ENCODE data around the gene ANLN. TPM values are rescaled to one million over a fixed set of nuclear protein-coding genes. Genes with fewer than 3 reads are reported as not detected.

ANLN gene
- total RNA-seq, 6 donors from 2014 or later, result 2.5 to 5.8 (median 5.1) TPM

GRCh38 chr7:36393826-36394225 lies 4.2 kb downstream of the ANLN start:
- no peak overlapping the region for H3K4me3 ChIP-seq
- no peaks in the 10 kb centered on the region for H3K36me3 ChIP-seq
- no peaks in the 10 kb centered on the region for H3K27me3 ChIP-seq
- peaks cover 9 to 25% (median 11%) of the 10 kb centered on the region in 4 donors for H3K4me1 ChIP-seq
- TF ChIP-seq EP300 (IDR thresholded peaks at IDR 0.05) (no peak), CTCF (IDR thresholded peaks at IDR 0.05) (no peak), POLR2A (IDR thresholded peaks at IDR 0.05) (no peak), POLR2AphosphoS5 (IDR thresholded peaks at IDR 0.05) (no peak)
- ATAC-seq (ENCODE audit: low FRiP score in 2 of 2) (no peak), DNase-seq (no peak)
- peaks cover 0 to 4% (median 0%) of the 10 kb centered on the region in 4 donors for H3K9me3 ChIP-seq
- WGBS, 2 donors, result 78 to 95% methylated on average over 1 of the region's 1 CpG
- H3K27ac ChIP-seq, result no peak overlapping the region

- H3K27me3 ChIP-seq, result no peaks in the 10 kb centered on the region
- H3K4me3 ChIP-seq, result no peak overlapping the region
- no peak for ATAC-seq (ENCODE audit: low FRiP score in 2 of 2)
- no peak overlapping the region for H3K27ac ChIP-seq
- no peak for DNase-seq
- TF ChIP-seq POLR2A (IDR thresholded peaks at IDR 0.05) (no peak), POLR2AphosphoS5 (IDR thresholded peaks at IDR 0.05) (no peak), CTCF (IDR thresholded peaks at IDR 0.05) (no peak), EP300 (IDR thresholded peaks at IDR 0.05) (no peak)
- H3K4me1 ChIP-seq, result peaks cover 4 to 13% (median 6%) of the 10 kb centered on the region in 4 donors
- H3K9me3 ChIP-seq, result no peaks in the 10 kb centered on the region
- WGBS, 2 donors, result 89 to 100% methylated on average over 1 of the region's 1 CpG
- H3K36me3 ChIP-seq, result no peaks in the 10 kb centered on the region
These were observed 5.7 kb downstream of the ANLN start for GRCh38 chr7:36395171-36395894.

GRCh38 chr7:36396150-36396549 lies 6.5 kb downstream of the ANLN start:
- Histone ChIP-seq H3K4me1 (peaks cover 0 to 5% (median 0%) of the 10 kb centered on the region in 4 donors), H3K27ac (no peak overlapping the region), H3K9me3 (no peaks in the 10 kb centered on the region), H3K4me3 (no peak overlapping the region), H3K27me3 (no peaks in the 10 kb centered on the region), H3K36me3 (no peaks in the 10 kb centered on the region)
- 91 to 100% methylated on average over 4 of the region's 4 CpGs for WGBS, 2 donors
- ATAC-seq (ENCODE audit: low FRiP score in 2 of 2) (no peak), DNase-seq (no peak)
- TF ChIP-seq POLR2AphosphoS5 (IDR thresholded peaks at IDR 0.05), result no peak
- TF ChIP-seq POLR2A (IDR thresholded peaks at IDR 0.05), result no peak
- TF ChIP-seq CTCF (IDR thresholded peaks at IDR 0.05), result no peak
- no peak for TF ChIP-seq EP300 (IDR thresholded peaks at IDR 0.05)

- Histone ChIP-seq H3K27me3 (no peaks in the 10 kb centered on the region), H3K27ac (no peak overlapping the region), H3K9me3 (no peaks in the 10 kb centered on the region), H3K36me3 (no peaks in the 10 kb centered on the region), H3K4me1 (no peaks in the 10 kb centered on the region), H3K4me3 (no peak overlapping the region)
- 83 to 84% methylated on average over 3 of the region's 3 CpGs for WGBS, 2 donors
- TF ChIP-seq EP300 (IDR thresholded peaks at IDR 0.05), result no peak
- no peak for TF ChIP-seq POLR2A (IDR thresholded peaks at IDR 0.05)
- no peak for TF ChIP-seq CTCF (IDR thresholded peaks at IDR 0.05)
- TF ChIP-seq POLR2AphosphoS5 (IDR thresholded peaks at IDR 0.05), result no peak
- no peak for DNase-seq
- ATAC-seq (ENCODE audit: low FRiP score in 2 of 2), result no peak
These were observed 10.4 kb downstream of the ANLN start for GRCh38 chr7:36400036-36400435.

GRCh38 chr7:36400606-36401005 lies 10.9 kb downstream of the ANLN start:
- ATAC-seq (ENCODE audit: low FRiP score in 2 of 2), result no peak
- WGBS, 2 donors, result 92 to 93% methylated on average over 3 of the region's 3 CpGs
- TF ChIP-seq EP300 (IDR thresholded peaks at IDR 0.05), result no peak
- TF ChIP-seq POLR2A (IDR thresholded peaks at IDR 0.05), result no peak
- no peak for TF ChIP-seq CTCF (IDR thresholded peaks at IDR 0.05)
- no peak for TF ChIP-seq POLR2AphosphoS5 (IDR thresholded peaks at IDR 0.05)

More at GRCh38 chr7:36400606-36401005, 10.9 kb downstream of the ANLN start:
- Histone ChIP-seq H3K27me3 (no peaks in the 10 kb centered on the region), H3K27ac (no peak overlapping the region), H3K9me3 (no peaks in the 10 kb centered on the region), H3K4me3 (no peak overlapping the region), H3K4me1 (no peaks in the 10 kb centered on the region), H3K36me3 (no peaks in the 10 kb centered on the region)
- DNase-seq, result no peak
